NB4 (cell line): ENCODE data around the gene CSF1R.

Experiments used
- CTCF ChIP-seq: IDR thresholded peaks from one replicate; pipeline ENCODE4 v1.5.1; 2012; ENCODE audit warnings: low read depth, low read length
- MYC ChIP-seq: IDR thresholded peaks from 2 replicates; pipeline ENCODE4 v1.6.1; 2011; ENCODE audit warnings: low read depth, low read length
- POLR2A ChIP-seq: IDR thresholded peaks from 2 replicates; pipeline ENCODE4 v1.6.1; 2011; ENCODE audit warnings: mild to moderate bottlenecking; ENCODE audit not compliant: insufficient read length; ENCODE audit errors: extremely low read depth

GRCh38 chr5:150038547-150038946 is 47.8 kb downstream of the CSF1R start:
- no peak for TF ChIP-seq CTCF
- TF ChIP-seq POLR2A = no peak
- no peak for TF ChIP-seq MYC
